NB4 (cell line): ENCODE data around the gene MYADML2.

ENCODE experiments used
- CTCF ChIP-seq: IDR thresholded peaks from one replicate; pipeline ENCODE4 v1.5.1; 2012; ENCODE audit warnings: low read depth, low read length
- MAX ChIP-seq: IDR thresholded peaks from 2 replicates; pipeline ENCODE4 v1.6.1; 2011; ENCODE audit warnings: low read depth, low read length
- MYC ChIP-seq: IDR thresholded peaks from 2 replicates; pipeline ENCODE4 v1.6.1; 2011; ENCODE audit warnings: low read depth, low read length
- POLR2A ChIP-seq: IDR thresholded peaks from 2 replicates; pipeline ENCODE4 v1.6.1; 2011; ENCODE audit warnings: mild to moderate bottlenecking; ENCODE audit not compliant: insufficient read length; ENCODE audit errors: extremely low read depth

- TF ChIP-seq POLR2A, result no peak
- no peak for TF ChIP-seq CTCF
- TF ChIP-seq MAX, result no peak
- no peak for TF ChIP-seq MYC
Observed at GRCh38 chr17:81961521-81962498, 14.8 kb upstream of the MYADML2 start.
